GM23338 (cell line): Measurements from ENCODE around the gene ZBTB6. TPM values are rescaled to one million over a fixed set of nuclear protein-coding genes. Genes with fewer than 3 reads are reported as not detected.

Source experiments
- ATAC-seq: fragments of 200-7000 bp; cut with Tn5 transposase; 3 replicates; pipeline ENCODE4 v1.9.1; 2020
- DNase-seq: peaks from one replicate; pipeline ENCODE4 v3.0.0-alpha.2; 2015; ENCODE audit warnings: low spot score
- H2AFZ ChIP-seq: fragments of 200-600 bp; sonication (generic); 2 replicates; pipeline ENCODE4 v1.8.0; 2016; ENCODE audit warnings: antibody characterized with exemption, mild to moderate bottlenecking, moderate library complexity
- H3F3A ChIP-seq: fragments of 200-600 bp; sonication (generic); replicated peaks from 2 replicates; pipeline ENCODE4 v1.8.0; 2017; ENCODE audit warnings: antibody characterized with exemption, mixed run types, low read depth
- H3K27ac ChIP-seq: fragments of 200-600 bp; sonication (generic); 2 replicates; pipeline ENCODE4 v1.6.1; 2016; ENCODE audit warnings: low read depth
- H3K27me3 ChIP-seq: fragments of 200-600 bp; sonication (generic); 2 replicates; pipeline ENCODE4 v1.8.0; 2016; ENCODE audit warnings: mild to moderate bottlenecking, mixed run types, moderate library complexity; ENCODE audit not compliant: insufficient read depth
- H3K36me3 ChIP-seq: fragments of 200-600 bp; sonication (generic); 2 replicates; pipeline ENCODE4 v1.8.0; 2016; ENCODE audit warnings: mild to moderate bottlenecking; ENCODE audit not compliant: insufficient read depth
- H3K4me1 ChIP-seq: fragments of 200-600 bp; sonication (generic); 2 replicates; pipeline ENCODE4 v1.8.0; 2016; ENCODE audit warnings: mild to moderate bottlenecking, moderate library complexity; ENCODE audit not compliant: insufficient read depth
- H3K4me2 ChIP-seq: fragments of 200-600 bp; sonication (generic); 2 replicates; pipeline ENCODE4 v1.7.1; 2017; ENCODE audit warnings: mixed run types
- H3K4me3 ChIP-seq: fragments of 200-600 bp; sonication (generic); 2 replicates; pipeline ENCODE4 v1.6.1; 2016; ENCODE audit warnings: mixed run types
- H3K79me2 ChIP-seq: fragments of 200-600 bp; sonication (generic); replicated peaks from 2 replicates; pipeline ENCODE4 v1.8.0; 2017; ENCODE audit warnings: mild to moderate bottlenecking; ENCODE audit not compliant: insufficient read depth
- H3K9me2 ChIP-seq: fragments of 200-600 bp; sonication (generic); 2 replicates; pipeline ENCODE4 v1.8.0; 2017; ENCODE audit not compliant: insufficient read depth
- H4K20me1 ChIP-seq: fragments of 200-600 bp; sonication (generic); replicated peaks from 2 replicates; pipeline ENCODE4 v1.8.0; 2017; ENCODE audit warnings: mild to moderate bottlenecking; ENCODE audit not compliant: insufficient read depth
- H3K27ac Mint-ChIP-seq: 2 replicates; pipeline ENCODE4 v1.8.0; 2020; ENCODE audit warnings: inconsistent platforms, mild to moderate bottlenecking, moderate library complexity, mixed read lengths
- H3K27me3 Mint-ChIP-seq: 3 replicates; pipeline ENCODE4 v1.8.0; 2022; ENCODE audit warnings: low read depth, mild to moderate bottlenecking, moderate library complexity, mixed read lengths, inconsistent platforms; ENCODE audit not compliant: insufficient read depth, poor library complexity
- H3K36me3 Mint-ChIP-seq: 3 replicates; pipeline ENCODE4 v1.8.0; 2021; ENCODE audit warnings: low read depth, mild to moderate bottlenecking, inconsistent platforms, moderate library complexity, mixed read lengths
- H3K4me1 Mint-ChIP-seq: 3 replicates; pipeline ENCODE4 v1.8.0; 2020; ENCODE audit warnings: mild to moderate bottlenecking, inconsistent platforms, mixed read lengths
- H3K4me3 Mint-ChIP-seq: 3 replicates; pipeline ENCODE4 v1.8.0; 2021; ENCODE audit warnings: moderate library complexity, mild to moderate bottlenecking, inconsistent platforms, mixed read lengths
- H3K9me3 Mint-ChIP-seq: 3 replicates; pipeline ENCODE4 v1.8.0; 2020; ENCODE audit warnings: moderate library complexity, mild to moderate bottlenecking, inconsistent platforms, mixed read lengths
- CREB1 ChIP-seq: fragments of 250-450 bp; sonication (Bioruptor Pico); IDR thresholded peaks from 2 replicates; pipeline ENCODE4 v1.5.0; 2020; ENCODE audit warnings: low read depth, mild to moderate bottlenecking, moderate library complexity
- ZNF331 ChIP-seq: fragments of 250-450 bp; sonication (Bioruptor Pico); IDR thresholded peaks from 2 replicates; pipeline ENCODE4 v1.5.0; 2020; ENCODE audit warnings: low read depth, mild to moderate bottlenecking, moderate library complexity
- polyA plus RNA-seq: library from polyadenylated mRNA; unstranded; fragments of >200 nt; fragmentation: Nextera tagmentation; extraction: Ambion mirVana; gene quantifications from 2 replicates; pipeline ENCODE4 v1.2.1, GENCODE V29; 2016
- total RNA-seq: library from RNA; depleted of rRNA; stranded (reverse); fragments of >200 nt; shearing (Covaris generic); gene quantifications from 2 replicates; pipeline ENCODE4 v1.2.3, GENCODE V29; 2014
- TF ChIP-seq, protein P1 (sequence below): IDR thresholded peaks from one replicate; pipeline ENCODE4 v1.6.1; 2018; ENCODE audit warnings: antibody characterized with exemption; ENCODE audit not compliant: unreplicated experiment
- TF ChIP-seq, protein P2 (sequence below): IDR thresholded peaks from 2 replicates; pipeline ENCODE4 v1.6.1; 2016; ENCODE audit warnings: antibody characterized with exemption
- TF ChIP-seq, protein P3 (sequence below): fragments of 250-450 bp; sonication (Bioruptor Pico); IDR thresholded peaks from 2 replicates; pipeline ENCODE4 v1.5.0; 2020; ENCODE audit warnings: mild to moderate bottlenecking, moderate library complexity

Gene ZBTB6
- total and polyA plus RNA-seq, 2 experiments from 2014 or later: 4.0 to 12.7 TPM

DNA sequence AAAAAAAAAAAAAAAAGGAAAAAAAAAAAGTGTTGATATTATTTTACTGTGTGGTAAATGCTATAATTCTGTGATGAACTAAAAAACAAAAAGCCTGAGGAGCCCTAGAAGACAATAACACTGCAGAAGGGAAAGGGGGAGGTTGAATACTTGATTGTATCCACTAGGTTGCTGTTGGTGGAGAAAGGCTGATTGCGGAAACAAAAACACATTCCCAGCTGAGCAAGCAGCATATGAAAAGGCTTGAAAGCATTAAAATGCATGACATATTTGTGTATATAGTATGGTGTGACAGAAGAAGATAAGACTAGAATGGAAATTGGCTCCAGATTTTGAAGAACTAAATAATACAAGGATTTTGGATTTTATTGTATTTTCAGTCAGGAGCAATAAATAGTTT, 36.6 kb upstream of the ZBTB6 start:
- DNase-seq (peak; percentile 45), ATAC-seq (peak; percentile 77)
- Histone ChIP-seq H3K4me1 (peaks cover 44% of the 10 kb centered on the region), H3K4me3 (0 out of 2 replicates have a peak overlapping the region, but pooled peaks have one; percentile 11), H3K4me2 (peak overlapping the region; percentile 21), H2AFZ (no peak overlapping the region), H3K27me3 (no peaks in the 10 kb centered on the region), H3K27ac (peak overlapping the region; percentile 41; the same call in 1 of the 2 replicates), H3K36me3 (no peaks in the 10 kb centered on the region), H4K20me1 (peaks cover 8% of the 10 kb centered on the region; the same call in 1 of the 2 replicates), H3K9me2 (no peaks in the 10 kb centered on the region), H3F3A (no peaks in the 10 kb centered on the region), H3K79me2 (peaks cover 99% of the 10 kb centered on the region)
- TF ChIP-seq, protein P1, sequence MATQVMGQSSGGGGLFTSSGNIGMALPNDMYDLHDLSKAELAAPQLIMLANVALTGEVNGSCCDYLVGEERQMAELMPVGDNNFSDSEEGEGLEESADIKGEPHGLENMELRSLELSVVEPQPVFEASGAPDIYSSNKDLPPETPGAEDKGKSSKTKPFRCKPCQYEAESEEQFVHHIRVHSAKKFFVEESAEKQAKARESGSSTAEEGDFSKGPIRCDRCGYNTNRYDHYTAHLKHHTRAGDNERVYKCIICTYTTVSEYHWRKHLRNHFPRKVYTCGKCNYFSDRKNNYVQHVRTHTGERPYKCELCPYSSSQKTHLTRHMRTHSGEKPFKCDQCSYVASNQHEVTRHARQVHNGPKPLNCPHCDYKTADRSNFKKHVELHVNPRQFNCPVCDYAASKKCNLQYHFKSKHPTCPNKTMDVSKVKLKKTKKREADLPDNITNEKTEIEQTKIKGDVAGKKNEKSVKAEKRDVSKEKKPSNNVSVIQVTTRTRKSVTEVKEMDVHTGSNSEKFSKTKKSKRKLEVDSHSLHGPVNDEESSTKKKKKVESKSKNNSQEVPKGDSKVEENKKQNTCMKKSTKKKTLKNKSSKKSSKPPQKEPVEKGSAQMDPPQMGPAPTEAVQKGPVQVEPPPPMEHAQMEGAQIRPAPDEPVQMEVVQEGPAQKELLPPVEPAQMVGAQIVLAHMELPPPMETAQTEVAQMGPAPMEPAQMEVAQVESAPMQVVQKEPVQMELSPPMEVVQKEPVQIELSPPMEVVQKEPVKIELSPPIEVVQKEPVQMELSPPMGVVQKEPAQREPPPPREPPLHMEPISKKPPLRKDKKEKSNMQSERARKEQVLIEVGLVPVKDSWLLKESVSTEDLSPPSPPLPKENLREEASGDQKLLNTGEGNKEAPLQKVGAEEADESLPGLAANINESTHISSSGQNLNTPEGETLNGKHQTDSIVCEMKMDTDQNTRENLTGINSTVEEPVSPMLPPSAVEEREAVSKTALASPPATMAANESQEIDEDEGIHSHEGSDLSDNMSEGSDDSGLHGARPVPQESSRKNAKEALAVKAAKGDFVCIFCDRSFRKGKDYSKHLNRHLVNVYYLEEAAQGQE: no peak
- no peak for TF ChIP-seq CREB1 (CRISPR knock-in tag)
- TF ChIP-seq, protein P2, sequence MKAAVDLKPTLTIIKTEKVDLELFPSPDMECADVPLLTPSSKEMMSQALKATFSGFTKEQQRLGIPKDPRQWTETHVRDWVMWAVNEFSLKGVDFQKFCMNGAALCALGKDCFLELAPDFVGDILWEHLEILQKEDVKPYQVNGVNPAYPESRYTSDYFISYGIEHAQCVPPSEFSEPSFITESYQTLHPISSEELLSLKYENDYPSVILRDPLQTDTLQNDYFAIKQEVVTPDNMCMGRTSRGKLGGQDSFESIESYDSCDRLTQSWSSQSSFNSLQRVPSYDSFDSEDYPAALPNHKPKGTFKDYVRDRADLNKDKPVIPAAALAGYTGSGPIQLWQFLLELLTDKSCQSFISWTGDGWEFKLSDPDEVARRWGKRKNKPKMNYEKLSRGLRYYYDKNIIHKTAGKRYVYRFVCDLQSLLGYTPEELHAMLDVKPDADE: no peak
- no peak for TF ChIP-seq ZNF331
- TF ChIP-seq, protein P3, sequence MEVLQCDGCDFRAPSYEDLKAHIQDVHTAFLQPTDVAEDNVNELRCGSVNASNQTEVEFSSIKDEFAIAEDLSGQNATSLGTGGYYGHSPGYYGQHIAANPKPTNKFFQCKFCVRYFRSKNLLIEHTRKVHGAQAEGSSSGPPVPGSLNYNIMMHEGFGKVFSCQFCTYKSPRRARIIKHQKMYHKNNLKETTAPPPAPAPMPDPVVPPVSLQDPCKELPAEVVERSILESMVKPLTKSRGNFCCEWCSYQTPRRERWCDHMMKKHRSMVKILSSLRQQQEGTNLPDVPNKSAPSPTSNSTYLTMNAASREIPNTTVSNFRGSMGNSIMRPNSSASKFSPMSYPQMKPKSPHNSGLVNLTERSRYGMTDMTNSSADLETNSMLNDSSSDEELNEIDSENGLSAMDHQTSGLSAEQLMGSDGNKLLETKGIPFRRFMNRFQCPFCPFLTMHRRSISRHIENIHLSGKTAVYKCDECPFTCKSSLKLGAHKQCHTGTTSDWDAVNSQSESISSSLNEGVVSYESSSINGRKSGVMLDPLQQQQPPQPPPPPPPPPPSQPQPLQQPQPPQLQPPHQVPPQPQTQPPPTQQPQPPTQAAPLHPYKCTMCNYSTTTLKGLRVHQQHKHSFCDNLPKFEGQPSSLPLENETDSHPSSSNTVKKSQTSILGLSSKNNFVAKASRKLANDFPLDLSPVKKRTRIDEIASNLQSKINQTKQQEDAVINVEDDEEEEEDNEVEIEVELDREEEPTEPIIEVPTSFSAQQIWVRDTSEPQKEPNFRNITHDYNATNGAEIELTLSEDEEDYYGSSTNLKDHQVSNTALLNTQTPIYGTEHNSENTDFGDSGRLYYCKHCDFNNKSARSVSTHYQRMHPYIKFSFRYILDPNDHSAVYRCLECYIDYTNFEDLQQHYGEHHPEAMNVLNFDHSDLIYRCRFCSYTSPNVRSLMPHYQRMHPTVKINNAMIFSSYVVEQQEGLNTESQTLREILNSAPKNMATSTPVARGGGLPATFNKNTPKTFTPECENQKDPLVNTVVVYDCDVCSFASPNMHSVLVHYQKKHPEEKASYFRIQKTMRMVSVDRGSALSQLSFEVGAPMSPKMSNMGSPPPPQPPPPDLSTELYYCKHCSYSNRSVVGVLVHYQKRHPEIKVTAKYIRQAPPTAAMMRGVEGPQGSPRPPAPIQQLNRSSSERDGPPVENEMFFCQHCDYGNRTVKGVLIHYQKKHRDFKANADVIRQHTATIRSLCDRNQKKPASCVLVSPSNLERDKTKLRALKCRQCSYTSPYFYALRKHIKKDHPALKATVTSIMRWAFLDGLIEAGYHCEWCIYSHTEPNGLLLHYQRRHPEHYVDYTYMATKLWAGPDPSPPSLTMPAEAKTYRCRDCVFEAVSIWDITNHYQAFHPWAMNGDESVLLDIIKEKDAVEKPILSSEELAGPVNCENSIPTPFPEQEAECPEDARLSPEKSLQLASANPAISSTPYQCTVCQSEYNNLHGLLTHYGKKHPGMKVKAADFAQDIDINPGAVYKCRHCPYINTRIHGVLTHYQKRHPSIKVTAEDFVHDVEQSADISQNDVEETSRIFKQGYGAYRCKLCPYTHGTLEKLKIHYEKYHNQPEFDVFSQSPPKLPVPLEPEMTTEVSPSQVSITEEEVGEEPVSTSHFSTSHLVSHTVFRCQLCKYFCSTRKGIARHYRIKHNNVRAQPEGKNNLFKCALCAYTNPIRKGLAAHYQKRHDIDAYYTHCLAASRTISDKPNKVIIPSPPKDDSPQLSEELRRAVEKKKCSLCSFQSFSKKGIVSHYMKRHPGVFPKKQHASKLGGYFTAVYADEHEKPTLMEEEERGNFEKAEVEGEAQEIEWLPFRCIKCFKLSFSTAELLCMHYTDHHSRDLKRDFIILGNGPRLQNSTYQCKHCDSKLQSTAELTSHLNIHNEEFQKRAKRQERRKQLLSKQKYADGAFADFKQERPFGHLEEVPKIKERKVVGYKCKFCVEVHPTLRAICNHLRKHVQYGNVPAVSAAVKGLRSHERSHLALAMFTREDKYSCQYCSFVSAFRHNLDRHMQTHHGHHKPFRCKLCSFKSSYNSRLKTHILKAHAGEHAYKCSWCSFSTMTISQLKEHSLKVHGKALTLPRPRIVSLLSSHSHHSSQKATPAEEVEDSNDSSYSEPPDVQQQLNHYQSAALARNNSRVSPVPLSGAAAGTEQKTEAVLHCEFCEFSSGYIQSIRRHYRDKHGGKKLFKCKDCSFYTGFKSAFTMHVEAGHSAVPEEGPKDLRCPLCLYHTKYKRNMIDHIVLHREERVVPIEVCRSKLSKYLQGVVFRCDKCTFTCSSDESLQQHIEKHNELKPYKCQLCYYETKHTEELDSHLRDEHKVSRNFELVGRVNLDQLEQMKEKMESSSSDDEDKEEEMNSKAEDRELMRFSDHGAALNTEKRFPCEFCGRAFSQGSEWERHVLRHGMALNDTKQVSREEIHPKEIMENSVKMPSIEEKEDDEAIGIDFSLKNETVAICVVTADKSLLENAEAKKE (CRISPR knock-in tag): no peak
- H3K4me3 Mint-ChIP-seq: peak overlapping the region; percentile 32; the same call in 1 of the 3 replicates
- H3K36me3 Mint-ChIP-seq: no peaks in the 10 kb centered on the region
- H3K9me3 Mint-ChIP-seq: no peaks in the 10 kb centered on the region
- H3K4me1 Mint-ChIP-seq: peaks cover 57% of the 10 kb centered on the region
- H3K27ac Mint-ChIP-seq: peak overlapping the region; percentile 65
- peaks cover 3% of the 10 kb centered on the region for H3K27me3 Mint-ChIP-seq
